GM18498 (cell line): Measurements from ENCODE around the gene L3MBTL4.
A peak's percentile ranks its signal among the peaks of the same experiment; 100 is the strongest.
"Not testable (repeated sequence)": the region's sequence is repeated elsewhere in the genome, so short reads cannot be mapped to it uniquely, and the experiment has no call there.

Experiments used
- ATAC-seq: cut with Tn5 transposase; IDR thresholded peaks from one replicate; pipeline ENCODE4 v1.9.1; 2021; ENCODE audit warnings: mild to moderate bottlenecking, moderate library complexity; ENCODE audit not compliant: unreplicated experiment

L3MBTL4 gene

GRCh38 chr18:6315517-6316331 lies 99.0 kb downstream of the L3MBTL4 start:
- ATAC-seq = peak; percentile 50

- no peak for ATAC-seq
Observed at GRCh38 chr18:6313415-6313814, 101.3 kb downstream of the L3MBTL4 start.

- ATAC-seq = no peak
Observed at GRCh38 chr18:6311456-6312215, 103.1 kb downstream of the L3MBTL4 start.

GRCh38 chr18:6310714-6311113 lies 104.0 kb downstream of the L3MBTL4 start:
- no peak for ATAC-seq

- ATAC-seq = no peak
Observed at GRCh38 chr18:6297875-6298274, 116.8 kb downstream of the L3MBTL4 start.

GRCh38 chr18:6294148-6294784 lies 120.4 kb downstream of the L3MBTL4 start:
- no peak for ATAC-seq

- ATAC-seq = no peak
Observed at GRCh38 chr18:6289843-6290242, 124.9 kb downstream of the L3MBTL4 start.

- no peak for ATAC-seq
Observed at GRCh38 chr18:6286585-6286984, 128.1 kb downstream of the L3MBTL4 start.

GRCh38 chr18:6284761-6285160 lies 129.9 kb downstream of the L3MBTL4 start:
- no peak for ATAC-seq

GRCh38 chr18:6284300-6284699 lies 130.4 kb downstream of the L3MBTL4 start:
- no peak for ATAC-seq

GRCh38 chr18:6281874-6282273 lies 132.8 kb downstream of the L3MBTL4 start:
- no peak for ATAC-seq

- ATAC-seq = no peak
Observed at GRCh38 chr18:6280211-6280743, 134.4 kb downstream of the L3MBTL4 start.

GRCh38 chr18:6279308-6279707 lies 135.4 kb downstream of the L3MBTL4 start:
- ATAC-seq = no peak

- ATAC-seq = no peak
Observed at GRCh38 chr18:6273423-6273822, 141.3 kb downstream of the L3MBTL4 start.

GRCh38 chr18:6272144-6272543 lies 142.6 kb downstream of the L3MBTL4 start:
- not testable (repeated sequence) for ATAC-seq

- ATAC-seq = no peak
Observed at GRCh38 chr18:6271585-6271984, 143.1 kb downstream of the L3MBTL4 start.

- ATAC-seq = peak; percentile 94
Observed at GRCh38 chr18:6270771-6271216, 143.9 kb downstream of the L3MBTL4 start.

GRCh38 chr18:6269660-6270332 lies 144.9 kb downstream of the L3MBTL4 start:
- ATAC-seq = no peak

GRCh38 chr18:6266212-6266611 lies 148.5 kb downstream of the L3MBTL4 start:
- ATAC-seq = no peak

GRCh38 chr18:6261938-6262337 lies 152.8 kb downstream of the L3MBTL4 start:
- ATAC-seq = no peak

- ATAC-seq = not testable (repeated sequence)
Observed at GRCh38 chr18:6259324-6259723, 155.4 kb downstream of the L3MBTL4 start.
